H9 (cell line): ENCODE measurements around the gene MAN1A2. TPM values are rescaled to one million over a fixed set of nuclear protein-coding genes. Genes with fewer than 3 reads are reported as not detected.

Experiments used
- DNase-seq: peaks from one replicate; pipeline ENCODE4 v3.0.0-alpha.2; 2017
- H2AFZ ChIP-seq: one replicate; pipeline ENCODE4 v1.6.1; 2013; ENCODE audit warnings: mild to moderate bottlenecking, low read length, control low read depth, moderate library complexity
- H2AK5ac ChIP-seq: 2 replicates; pipeline ENCODE4 v1.6.1; 2013; ENCODE audit warnings: low read length, control low read depth, mixed read lengths; ENCODE audit not compliant: insufficient read length
- H2BK120ac ChIP-seq: one replicate; pipeline ENCODE4 v1.6.1; 2013; ENCODE audit warnings: low read depth, mild to moderate bottlenecking, low read length, control low read depth, inconsistent platforms; ENCODE audit not compliant: poor library complexity, severe bottlenecking
- H2BK12ac ChIP-seq: 2 replicates; pipeline ENCODE4 v1.6.1; 2013; ENCODE audit warnings: low read length, control low read depth, mixed read lengths, low read depth; ENCODE audit not compliant: insufficient read length
- H2BK15ac ChIP-seq: 2 replicates; pipeline ENCODE4 v1.6.1; 2013; ENCODE audit warnings: low read depth, low read length, control low read depth
- H2BK20ac ChIP-seq: one replicate; pipeline ENCODE4 v1.6.1; 2013; ENCODE audit warnings: low read depth, mild to moderate bottlenecking, low read length, control low read depth, inconsistent platforms; ENCODE audit not compliant: poor library complexity, severe bottlenecking
- H2BK5ac ChIP-seq: 2 replicates; pipeline ENCODE4 v1.6.1; 2013; ENCODE audit warnings: low read length, control low read depth, mixed read lengths; ENCODE audit not compliant: insufficient read length
- H3K14ac ChIP-seq: 2 replicates; pipeline ENCODE4 v1.6.1; 2013; ENCODE audit warnings: low read length, control low read depth; ENCODE audit not compliant: insufficient read depth
- H3K18ac ChIP-seq: 2 replicates; pipeline ENCODE4 v1.6.1; 2013; ENCODE audit warnings: low read depth, mild to moderate bottlenecking, mixed read lengths, low read length, control low read depth; ENCODE audit not compliant: insufficient read length
- H3K23ac ChIP-seq: 2 replicates; pipeline ENCODE4 v1.6.1; 2013; ENCODE audit warnings: low read length, control low read depth, mixed read lengths, low read depth; ENCODE audit not compliant: insufficient read length
- H3K23me2 ChIP-seq: 2 replicates; pipeline ENCODE4 v1.6.1; 2013; ENCODE audit warnings: low read depth, mild to moderate bottlenecking, mixed read lengths, low read length, control low read depth; ENCODE audit not compliant: insufficient read length, poor library complexity, severe bottlenecking
- H3K27ac ChIP-seq: 2 replicates; pipeline ENCODE4 v1.5.1; 2013; ENCODE audit warnings: low read length, control low read depth, mixed read lengths, low read depth; ENCODE audit not compliant: insufficient read length
- H3K27me3 ChIP-seq: 2 replicates; pipeline ENCODE4 v1.6.1; 2013; ENCODE audit warnings: low read length, control low read depth, inconsistent platforms; ENCODE audit not compliant: insufficient read depth
- H3K4ac ChIP-seq: 2 replicates; pipeline ENCODE4 v1.6.1; 2013; ENCODE audit warnings: low read depth, mild to moderate bottlenecking, control low read depth, inconsistent platforms, low read length, moderate library complexity
- H3K4me1 ChIP-seq: 2 replicates; pipeline ENCODE4 v1.6.1; 2013; ENCODE audit warnings: low read length, control low read depth, inconsistent platforms; ENCODE audit not compliant: insufficient read depth
- H3K4me2 ChIP-seq: 2 replicates; pipeline ENCODE4 v1.6.1; 2013; ENCODE audit warnings: low read length, control low read depth, mixed read lengths; ENCODE audit not compliant: insufficient read length, insufficient read depth
- H3K56ac ChIP-seq: 2 replicates; pipeline ENCODE4 v1.6.1; 2013; ENCODE audit warnings: low read depth, mild to moderate bottlenecking, mixed read lengths, low read length, control low read depth; ENCODE audit not compliant: insufficient read length
- H3K79me1 ChIP-seq: 2 replicates; pipeline ENCODE4 v1.6.1; 2013; ENCODE audit warnings: low read depth, mild to moderate bottlenecking, moderate library complexity, low read length, control low read depth, inconsistent platforms; ENCODE audit not compliant: insufficient read depth, poor library complexity, severe bottlenecking
- H3K79me2 ChIP-seq: 2 replicates; pipeline ENCODE4 v1.6.1; 2013; ENCODE audit warnings: low read length, control low read depth, inconsistent platforms; ENCODE audit not compliant: insufficient read depth
- H3K9ac ChIP-seq: 2 replicates; pipeline ENCODE4 v1.6.1; 2013; ENCODE audit warnings: low read length, control low read depth, mixed read lengths; ENCODE audit not compliant: insufficient read length; ENCODE audit errors: extremely low read depth
- H3K9me3 ChIP-seq: one replicate; pipeline ENCODE4 v1.6.1; 2013; ENCODE audit warnings: low read depth, low read length, inconsistent platforms; ENCODE audit not compliant: control insufficient read depth
- H3T11ph ChIP-seq: one replicate; pipeline ENCODE4 v1.6.1; 2013; ENCODE audit warnings: mild to moderate bottlenecking, low read length, control low read depth, inconsistent platforms
- H4K20me1 ChIP-seq: one replicate; pipeline ENCODE4 v1.6.1; 2013; ENCODE audit not compliant: control insufficient read depth, insufficient read length, insufficient read depth
- H4K5ac ChIP-seq: 2 replicates; pipeline ENCODE4 v1.6.1; 2013; ENCODE audit warnings: low read depth, mild to moderate bottlenecking, mixed read lengths, low read length, control low read depth; ENCODE audit not compliant: insufficient read length
- H4K8ac ChIP-seq: replicated peaks from 2 replicates; pipeline ENCODE4 v1.6.1; 2013; ENCODE audit warnings: low read length, control low read depth, mixed read lengths, low read depth; ENCODE audit not compliant: insufficient read length
- H4K91ac ChIP-seq: 2 replicates; pipeline ENCODE4 v1.6.1; 2013; ENCODE audit warnings: low read depth, mild to moderate bottlenecking, moderate library complexity, mixed read lengths, low read length, control low read depth; ENCODE audit not compliant: insufficient read length
- H3K27ac Mint-ChIP-seq, 3 experiments: 2 replicates in 2 of 3; 3 replicates in 1 of 3; pipeline ENCODE4 v1.8.0; 2020 to 2021; ENCODE audit warnings: mixed read lengths in 3 of 3, mild to moderate bottlenecking in 1 of 3, moderate library complexity in 1 of 3
- H3K27me3 Mint-ChIP-seq: 2 replicates; pipeline ENCODE4 v1.8.0; 2021; ENCODE audit warnings: low read depth, mild to moderate bottlenecking, moderate library complexity, mixed read lengths
- H3K36me3 Mint-ChIP-seq, 3 experiments: 2 replicates in 2 of 3; 3 replicates in 1 of 3; pipeline ENCODE4 v1.8.0; 2020 to 2021; ENCODE audit warnings: low read depth in 3 of 3, mixed read lengths in 3 of 3; ENCODE audit not compliant: insufficient read depth in 1 of 3
- H3K4me1 Mint-ChIP-seq, 2 experiments: 2 replicates each; pipeline ENCODE4 v1.8.0; 2020; ENCODE audit warnings: mixed read lengths in 2 of 2
- H3K4me3 Mint-ChIP-seq, 2 experiments: 2 replicates in 1 of 2; 3 replicates in 1 of 2; pipeline ENCODE4 v1.8.0; 2020 to 2021; ENCODE audit warnings: mild to moderate bottlenecking in 2 of 2, mixed read lengths in 2 of 2, moderate library complexity in 1 of 2
- H3K9me3 Mint-ChIP-seq, 2 experiments: 2 replicates in 1 of 2; 3 replicates in 1 of 2; pipeline ENCODE4 v1.8.0; 2020; ENCODE audit warnings: mild to moderate bottlenecking in 2 of 2, mixed read lengths in 2 of 2, moderate library complexity in 1 of 2
- CTCF ChIP-seq: fragments of 200-600 bp; sonication (generic); conservative IDR thresholded peaks from 3 replicates; pipeline ENCODE4 v1.8.0; 2021; ENCODE audit warnings: antibody characterized with exemption, mild to moderate bottlenecking
- WGBS: extraction: QIAGEN DNeasy Blood & Tissue Kit; methylation state at CpG from one replicate; pipeline ENCODE4 v1.1.7; 2013; ENCODE audit warnings: missing lambda C conversion rate, low lambda C conversion rate, mixed read lengths; ENCODE audit not compliant: insufficient read length; ENCODE audit errors: extremely low coverage; 5-methylcytosine and 5-hydroxymethylcytosine counted together
- total RNA-seq: library from RNA; stranded (reverse); gene quantifications from 2 replicates; pipeline ENCODE4 v1.2.1, GENCODE V29; 2021

MAN1A2 gene
- total RNA-seq, 1 experiment from 2014 or later, result 24.0 TPM

GRCh38 chr1:117364240-117364639 is 3.0 kb upstream of the MAN1A2 start:
- H3K4ac ChIP-seq, result no peak overlapping the region
- no peaks in the 10 kb centered on the region for H4K20me1 ChIP-seq
- H3K36me3 Mint-ChIP-seq, result peaks cover 0 to 5% (median 0%) of the 10 kb centered on the region in 3 experiments; a peak in 3 of 7 replicates
- H3K27me3 Mint-ChIP-seq, result peaks cover 7% of the 10 kb centered on the region
- H3K27ac Mint-ChIP-seq, result no peak overlapping the region
- no peak for DNase-seq
- H3K79me1 ChIP-seq, result no peaks in the 10 kb centered on the region
- H2BK20ac ChIP-seq, result no peak overlapping the region
- H3K27me3 ChIP-seq, result no peaks in the 10 kb centered on the region; the same call in 1 of the 2 replicates
- peaks cover 17% of the 10 kb centered on the region for H3K23me2 ChIP-seq
- H4K5ac ChIP-seq, result no peak overlapping the region
- H3K27ac ChIP-seq, result no peak overlapping the region
- no peak overlapping the region for H4K91ac ChIP-seq
- H3K14ac ChIP-seq, result no peak overlapping the region
- H3K56ac ChIP-seq, result no peak overlapping the region
- H3K4me3 Mint-ChIP-seq, result no peak overlapping the region
- H3K4me2 ChIP-seq, result no peak overlapping the region
- H3K9me3 Mint-ChIP-seq, result no peaks in the 10 kb centered on the region; a peak in 1 of 5 replicates
- no peak overlapping the region for H2BK12ac ChIP-seq
- no peak overlapping the region for H2BK15ac ChIP-seq
- no peak overlapping the region for H3K18ac ChIP-seq
- H2BK120ac ChIP-seq, result no peak overlapping the region
- WGBS, result no CpG with 5 or more reads among the region's 4 CpGs
- H2AK5ac ChIP-seq, result no peak overlapping the region
- no peak overlapping the region for H2BK5ac ChIP-seq
- no peak overlapping the region for H2AFZ ChIP-seq
- no peak for TF ChIP-seq CTCF
- H3K23ac ChIP-seq, result no peak overlapping the region
- H3K4me1 ChIP-seq, result peaks cover 5% of the 10 kb centered on the region; the same call in 1 of the 2 replicates
- H3K9ac ChIP-seq, result no peak overlapping the region
- no peak overlapping the region for H4K8ac ChIP-seq
- H3K79me2 ChIP-seq, result peaks cover 2% of the 10 kb centered on the region; the same call in 1 of the 2 replicates
- H3T11ph ChIP-seq, result no peak overlapping the region
- peaks cover 31 to 42% of the 10 kb centered on the region in 2 experiments for H3K4me1 Mint-ChIP-seq
- no peaks in the 10 kb centered on the region for H3K9me3 ChIP-seq
